Esophagus (tissue), 2 donors: Measurements from ENCODE around the gene C16orf78. TPM values are rescaled to one million over a fixed set of nuclear protein-coding genes. Genes with fewer than 3 reads are reported as not detected.
"Not testable (repeated sequence)": the region's sequence is repeated elsewhere in the genome, so short reads cannot be mapped to it uniquely, and the experiment has no call there.

ENCODE experiments used
- H3K27ac ChIP-seq, 2 donors: one replicate each; pipeline ENCODE4 v1.5.1; 2013; ENCODE audit warnings: low read depth in 2 of 2, mild to moderate bottlenecking in 2 of 2, inconsistent platforms in 1 of 2, low read length in 1 of 2, moderate library complexity in 1 of 2
- H3K27me3 ChIP-seq, 2 donors: one replicate each; pipeline ENCODE4 v1.6.1; 2013; ENCODE audit warnings: low read length in 2 of 2, control low read depth in 1 of 2, mild to moderate bottlenecking in 1 of 2; ENCODE audit not compliant: insufficient read depth in 2 of 2, control insufficient read depth in 1 of 2
- H3K36me3 ChIP-seq, 2 donors: one replicate each; pipeline ENCODE4 v1.6.1; 2013; ENCODE audit warnings: low read length in 1 of 2; ENCODE audit not compliant: control insufficient read depth in 2 of 2, insufficient read depth in 2 of 2
- H3K4me1 ChIP-seq, 2 donors: one replicate each; pipeline ENCODE4 v1.6.1; 2013; ENCODE audit warnings: low read length in 1 of 2; ENCODE audit not compliant: control insufficient read depth in 2 of 2, insufficient read depth in 2 of 2
- H3K4me3 ChIP-seq, 2 donors: one replicate each; pipeline ENCODE4 v1.5.1; 2013; ENCODE audit warnings: low read length in 2 of 2, mild to moderate bottlenecking in 2 of 2, low read depth in 1 of 2, moderate library complexity in 1 of 2
- H3K9me3 ChIP-seq, 2 donors: one replicate each; pipeline ENCODE4 v1.6.1; 2013; ENCODE audit warnings: mild to moderate bottlenecking in 2 of 2, low read depth in 1 of 2, low read length in 1 of 2, moderate library complexity in 1 of 2; ENCODE audit not compliant: control insufficient read depth in 2 of 2, insufficient read depth in 1 of 2
- whole genome bisulfite sequencing, 2 donors: extraction: QIAGEN DNeasy Blood & Tissue Kit; methylation state at CpG; one replicate each; pipeline ENCODE4 v1.1.7; 2013; 5-methylcytosine and 5-hydroxymethylcytosine counted together
- polyA plus RNA-seq, 2 donors: library from polyadenylated mRNA; stranded (reverse); fragments of 200-250 nt; gene quantifications; one replicate each; pipeline ENCODE4 v1.2.3, GENCODE V29; 2013
- donor health status: healthy with polysubstance abuse.
- donor health status: Bipolar disorder and iron deficiency.

The C16orf78 gene
- polyA plus RNA-seq, 2 donors, result not detected

DNA sequence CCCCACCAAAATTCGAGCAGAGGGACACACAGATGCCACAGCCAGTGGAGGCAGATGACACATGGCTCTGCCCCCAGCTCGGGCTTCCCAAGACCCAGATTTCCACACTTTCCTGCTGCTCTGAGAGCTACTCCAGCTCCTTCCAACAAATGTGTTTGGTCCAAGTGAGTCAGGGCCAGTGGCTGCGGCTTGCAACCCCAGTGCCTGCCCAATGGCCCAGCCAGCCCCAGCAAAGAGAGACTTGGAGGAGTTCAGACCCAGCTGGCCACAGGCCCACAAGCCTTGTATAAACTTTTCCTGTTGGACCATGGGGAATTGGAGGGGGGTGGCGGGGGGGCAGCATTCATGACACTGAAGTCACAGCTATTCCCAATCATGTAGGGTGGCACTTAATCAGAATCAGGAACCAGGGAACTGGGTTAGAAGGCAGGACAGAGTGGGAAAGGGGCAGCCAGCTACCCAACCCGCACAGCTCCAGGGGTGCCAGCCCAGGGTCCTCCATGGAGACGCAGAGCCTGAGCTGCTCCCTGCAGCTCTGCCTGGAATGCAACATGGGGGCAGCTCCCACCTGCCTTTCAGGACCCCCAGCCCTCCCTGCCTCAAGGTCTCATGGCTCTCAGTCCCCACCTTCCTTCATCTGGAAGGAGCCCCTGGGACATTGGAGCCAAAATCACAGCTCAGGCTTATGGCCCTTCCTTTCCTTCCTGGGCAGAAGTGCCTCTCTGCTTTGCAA lies 17.5 kb upstream of the C16orf78 start:
- H3K9me3 ChIP-seq, result no peaks in the 10 kb centered on the region
- WGBS, 2 donors, result 68 to 71% methylated on average over 6 of the region's 6 CpGs
- H3K36me3 ChIP-seq, result no peaks in the 10 kb centered on the region
- peaks cover 0 to 2% of the 10 kb centered on the region in 2 donors for H3K4me1 ChIP-seq
- H3K27ac ChIP-seq, result no peak overlapping the region
- no peaks in the 10 kb centered on the region for H3K27me3 ChIP-seq
- no peak overlapping the region for H3K4me3 ChIP-seq

DNA sequence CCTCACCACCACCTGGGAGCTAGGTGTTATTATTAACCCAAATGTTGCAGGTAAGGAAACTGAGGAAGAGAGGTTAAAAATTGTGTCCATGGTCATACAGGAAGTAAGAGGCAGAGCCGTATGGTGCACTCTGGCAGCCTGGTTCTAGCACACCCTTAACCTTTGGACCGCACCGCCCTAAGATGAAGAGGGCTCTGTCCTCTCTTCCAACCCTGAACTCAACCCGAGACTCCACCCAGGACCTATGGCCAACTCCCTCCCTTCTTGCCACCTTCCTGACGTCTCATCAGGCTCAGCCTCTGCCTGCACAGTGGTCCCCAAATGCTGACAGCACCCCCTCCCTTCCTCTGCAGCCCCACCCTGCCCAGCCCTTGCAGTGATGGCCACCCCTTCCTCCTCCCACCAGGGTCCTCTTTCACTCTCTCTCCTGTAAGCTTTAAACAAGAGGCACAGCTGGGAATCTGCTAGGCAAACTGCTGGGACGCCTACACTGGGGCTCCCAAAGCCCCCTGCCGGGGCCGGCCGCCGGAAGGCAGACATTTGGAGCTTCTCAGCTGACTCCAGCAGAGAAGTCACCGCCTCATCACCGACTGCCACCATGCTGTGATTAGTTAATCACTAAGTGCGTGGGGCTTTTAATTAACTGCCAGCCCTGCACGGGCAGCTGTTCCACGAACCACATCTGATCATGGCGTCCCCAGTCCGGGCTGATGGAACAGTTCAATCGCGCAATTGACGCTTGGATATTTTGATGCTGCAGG lies 16.7 kb upstream of the C16orf78 start:
- H3K27ac ChIP-seq, result no peak overlapping the region
- H3K4me3 ChIP-seq, result no peak overlapping the region
- H3K9me3 ChIP-seq, result no peaks in the 10 kb centered on the region
- H3K36me3 ChIP-seq, result no peaks in the 10 kb centered on the region
- H3K27me3 ChIP-seq, result no peaks in the 10 kb centered on the region
- WGBS, 2 donors, result 52 to 54% methylated on average over 20 of the region's 20 CpGs
- H3K4me1 ChIP-seq, result peaks cover 0 to 2% of the 10 kb centered on the region in 2 donors

DNA sequence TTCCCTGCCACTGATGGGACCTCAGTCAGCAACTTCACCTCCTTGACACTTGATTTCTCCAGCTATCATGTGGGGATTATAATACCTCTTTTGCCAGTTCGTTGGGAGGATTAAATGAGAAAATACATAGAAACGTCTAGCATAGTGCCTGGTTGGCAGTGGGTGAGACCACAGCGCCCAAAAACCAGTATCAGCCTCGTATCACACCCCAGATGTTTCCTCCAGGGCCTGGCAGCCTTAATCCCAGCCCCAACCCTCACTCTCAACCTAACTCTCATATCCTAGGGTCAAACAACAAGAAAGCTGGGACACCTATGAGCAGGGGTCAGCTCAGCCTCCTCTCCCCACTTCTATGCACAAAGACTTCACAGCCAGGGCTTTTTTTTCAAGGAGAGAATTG lies 14.0 kb upstream of the C16orf78 start:
- peaks cover 0 to 2% of the 10 kb centered on the region in 2 donors for H3K4me1 ChIP-seq
- WGBS, 2 donors, result 33 to 43% methylated on average over 4 of the region's 4 CpGs
- H3K36me3 ChIP-seq, result no peaks in the 10 kb centered on the region
- H3K27ac ChIP-seq, result no peak overlapping the region
- no peaks in the 10 kb centered on the region for H3K9me3 ChIP-seq
- H3K4me3 ChIP-seq, result no peak overlapping the region
- H3K27me3 ChIP-seq, result no peaks in the 10 kb centered on the region

DNA sequence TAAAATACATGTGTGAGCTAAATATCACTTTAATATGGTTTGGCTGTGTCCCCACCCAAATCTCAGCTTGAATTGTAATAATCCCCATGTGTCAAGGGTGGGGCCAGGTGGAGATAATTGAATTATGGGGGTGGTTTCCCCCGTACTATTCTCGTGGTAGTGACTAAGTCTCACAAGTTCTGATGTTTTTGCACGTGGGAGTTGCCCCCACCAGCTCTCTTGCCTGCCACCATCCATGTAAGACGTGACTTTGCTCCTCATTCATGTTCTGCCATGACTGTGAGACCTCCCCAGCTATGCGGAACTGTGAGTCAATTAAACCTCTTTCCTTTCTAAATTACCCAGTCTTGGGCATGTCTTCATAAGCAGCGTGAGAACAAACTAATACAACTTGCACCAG lies 11.9 kb upstream of the C16orf78 start:
- 67 to 70% methylated on average over 6 of the region's 6 CpGs for WGBS, 2 donors
- not testable (repeated sequence) for H3K27me3 ChIP-seq, H3K4me3 ChIP-seq, H3K4me1 ChIP-seq, H3K27ac ChIP-seq, H3K36me3 ChIP-seq, H3K9me3 ChIP-seq

DNA sequence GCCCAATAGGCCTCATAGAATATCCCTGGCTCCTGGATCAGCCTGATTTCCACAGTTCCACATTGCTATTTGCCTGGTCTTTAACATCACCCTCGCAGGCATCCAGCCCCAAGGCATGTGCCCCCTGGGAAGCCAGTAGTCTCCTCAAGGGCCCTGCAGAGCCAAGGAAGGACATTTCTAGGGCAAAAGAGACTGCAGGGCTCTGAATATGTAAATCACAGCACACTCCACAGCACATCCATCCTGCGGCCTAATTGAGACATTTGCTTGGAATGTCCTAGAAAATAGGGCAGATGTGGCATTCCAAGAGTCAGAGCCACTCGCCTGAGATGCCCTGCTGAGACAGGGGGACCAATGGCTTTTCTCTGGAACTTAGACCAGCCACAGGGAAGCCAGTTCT lies 11.4 kb upstream of the C16orf78 start:
- Histone ChIP-seq H3K4me3 (no peak overlapping the region), H3K27me3 (no peaks in the 10 kb centered on the region), H3K4me1 (peaks cover 0 to 2% of the 10 kb centered on the region in 2 donors), H3K9me3 (no peaks in the 10 kb centered on the region), H3K27ac (no peak overlapping the region), H3K36me3 (no peaks in the 10 kb centered on the region)
- WGBS, 2 donors, result 65 to 79% methylated on average over 3 of the region's 3 CpGs

DNA sequence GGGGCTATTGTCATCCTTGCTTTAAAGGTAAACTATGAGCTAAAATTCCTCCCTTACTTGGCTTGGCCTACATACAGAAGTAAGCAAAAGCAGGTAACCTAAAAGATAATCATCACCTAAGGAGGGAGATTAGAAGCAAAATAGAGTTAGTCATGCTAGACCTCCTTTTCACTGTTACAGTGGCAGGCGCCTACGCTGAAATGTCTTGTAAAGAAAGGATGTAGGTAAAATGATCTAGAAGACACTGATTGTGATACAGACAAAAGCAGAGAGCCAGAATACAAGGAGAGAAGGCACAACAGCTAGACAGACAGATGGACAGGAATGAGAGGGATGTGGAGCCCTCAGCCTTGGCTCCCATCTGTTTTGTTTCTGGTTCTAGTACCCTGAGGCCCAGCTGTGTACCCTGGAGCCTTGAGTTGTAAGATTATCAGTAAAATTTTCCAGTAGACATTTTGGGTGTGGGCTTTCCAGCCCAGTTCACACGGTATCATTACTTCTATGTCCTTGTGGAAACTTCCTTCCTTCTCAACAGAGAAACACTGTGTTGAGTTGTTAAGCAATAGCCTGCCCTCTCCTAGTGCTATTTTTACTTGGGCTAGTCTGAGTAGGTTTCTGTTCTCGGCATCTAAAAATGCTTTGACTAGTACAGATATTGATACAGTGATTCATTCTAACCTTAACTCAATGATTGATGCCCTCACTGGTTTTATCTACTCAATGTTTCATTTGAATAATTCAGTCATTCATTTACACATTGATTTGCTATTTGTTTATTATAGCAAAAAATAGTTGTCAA lies 7.7 kb upstream of the C16orf78 start:
- Histone ChIP-seq H3K36me3 (no peaks in the 10 kb centered on the region), H3K27ac (no peak overlapping the region), H3K9me3 (no peaks in the 10 kb centered on the region), H3K4me1 (no peaks in the 10 kb centered on the region), H3K27me3 (no peaks in the 10 kb centered on the region), H3K4me3 (no peak overlapping the region)
- WGBS, 2 donors, result 52 to 57% methylated on average over 4 of the region's 4 CpGs

DNA sequence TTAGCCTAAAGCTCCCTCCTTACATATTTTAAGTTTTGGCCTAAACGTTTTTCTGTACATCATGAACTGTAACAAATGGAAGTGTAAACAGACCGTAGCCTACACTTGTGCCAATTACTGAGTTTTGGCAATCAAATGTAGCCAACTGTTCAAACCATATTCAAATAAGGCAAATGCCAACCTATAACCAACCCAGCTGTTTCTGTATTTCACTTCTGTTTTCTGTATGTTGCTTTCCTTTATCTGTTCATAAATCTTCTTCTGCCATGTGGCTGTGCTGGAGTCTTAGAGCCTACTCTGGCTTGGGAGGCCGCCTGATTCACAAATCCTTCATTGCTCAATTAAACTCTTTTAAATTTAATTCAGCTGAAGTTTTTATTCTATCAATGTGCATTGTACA lies 6.9 kb upstream of the C16orf78 start:
- no peaks in the 10 kb centered on the region for H3K36me3 ChIP-seq
- no peaks in the 10 kb centered on the region for H3K9me3 ChIP-seq
- 31 to 45% methylated on average over 3 of the region's 3 CpGs for WGBS, 2 donors
- no peaks in the 10 kb centered on the region for H3K27me3 ChIP-seq
- no peaks in the 10 kb centered on the region for H3K4me1 ChIP-seq
- H3K27ac ChIP-seq, result no peak overlapping the region
- no peak overlapping the region for H3K4me3 ChIP-seq

DNA sequence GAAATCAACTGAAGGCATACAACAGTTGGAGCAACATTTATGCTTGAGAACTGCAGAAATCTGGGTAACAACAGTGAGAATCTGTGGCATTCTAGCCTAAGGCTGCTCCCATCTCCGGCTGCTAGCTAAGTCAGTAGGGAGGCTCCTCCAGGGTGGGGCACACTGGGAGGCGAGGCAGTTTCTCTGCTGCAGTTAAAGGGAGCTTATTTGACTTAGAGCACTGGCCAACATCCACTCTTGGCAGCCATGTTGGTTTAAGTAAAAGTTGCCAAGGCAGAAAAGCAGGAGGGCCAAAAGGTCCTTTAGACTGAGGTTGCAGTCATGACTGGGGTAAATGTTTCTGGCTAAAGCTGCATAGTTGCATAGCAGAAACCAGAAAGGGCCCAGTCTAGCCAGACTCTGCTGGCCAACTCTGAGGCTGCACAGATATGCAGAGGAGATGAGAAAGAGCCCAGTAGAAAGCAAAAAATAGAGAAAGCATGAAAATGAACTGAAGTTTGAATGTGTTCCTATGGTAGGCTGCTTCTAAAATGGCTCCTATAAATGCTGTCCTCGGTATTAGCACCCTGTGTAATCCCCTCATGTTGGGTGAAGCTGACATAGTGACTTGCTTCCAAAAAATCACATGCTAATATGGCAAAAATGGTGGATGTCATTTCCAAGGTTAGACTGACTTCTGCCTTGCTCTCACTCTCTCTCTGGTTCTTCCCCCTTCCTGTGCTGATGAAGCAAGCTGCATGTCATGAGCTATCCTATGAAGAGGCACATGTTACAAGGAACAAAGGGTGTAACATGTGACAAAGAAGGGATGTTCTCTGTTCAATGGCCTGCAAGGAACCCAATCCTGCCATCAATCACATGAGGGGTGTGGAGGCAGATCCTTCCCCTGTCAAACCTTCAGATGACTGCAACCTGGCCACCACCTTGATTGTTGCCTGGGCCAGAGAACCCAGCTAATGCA lies 3.7 kb upstream of the C16orf78 start:
- Histone ChIP-seq H3K27ac (no peak overlapping the region), H3K9me3 (no peaks in the 10 kb centered on the region), H3K4me1 (no peaks in the 10 kb centered on the region), H3K27me3 (no peaks in the 10 kb centered on the region), H3K4me3 (no peak overlapping the region), H3K36me3 (no peaks in the 10 kb centered on the region)
- 49 to 50% methylated on average over 3 of the region's 3 CpGs for WGBS, 2 donors

DNA sequence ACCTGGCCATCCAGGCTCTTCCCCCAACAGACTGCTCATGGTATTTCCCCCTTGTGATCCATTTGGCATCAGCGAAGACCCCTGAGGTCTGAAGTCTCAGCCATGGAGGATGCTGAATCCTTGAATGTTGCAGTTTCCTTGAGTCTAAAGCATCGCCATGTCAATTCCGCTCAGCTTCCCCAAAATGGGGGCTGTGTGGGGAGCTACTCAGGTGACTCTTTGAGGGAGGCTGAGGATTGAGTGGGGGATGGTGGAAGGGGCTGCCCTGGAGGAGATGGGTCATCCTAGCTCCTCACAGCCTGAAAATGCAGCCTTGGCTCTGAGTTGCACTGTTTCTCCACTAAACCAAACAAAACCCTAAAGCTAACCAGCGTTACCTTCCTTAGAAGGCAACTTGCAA lies 2.6 kb downstream of the C16orf78 start:
- Histone ChIP-seq H3K36me3 (no peaks in the 10 kb centered on the region), H3K27ac (no peak overlapping the region), H3K4me1 (no peaks in the 10 kb centered on the region), H3K9me3 (no peaks in the 10 kb centered on the region), H3K27me3 (no peaks in the 10 kb centered on the region), H3K4me3 (no peak overlapping the region)
- 91 to 92% methylated on average over 4 of the region's 4 CpGs for WGBS, 2 donors
